Endothelial cell of umbilical vein (primary cell): ENCODE measurements around the gene ACSF3. TPM values are rescaled to one million over a fixed set of nuclear protein-coding genes. Genes with fewer than 3 reads are reported as not detected.

Experiments used
- BruUV-seq: library from RNA; stranded (reverse); fragments of 400-500 nt; replicated peaks from 2 replicates; lab custom pipeline; 2021; lab: Mats Ljungman, UMichigan
- CTCF ChIA-PET: fragments of 300-600, 350-600 bp; sonication (Branson Sonifier 250); formaldehyde crosslinking; loops from one replicate; lab custom pipeline; 2021; ENCODE audit warnings: antibody characterized with exemption, inconsistent platforms; lab: Charles Lee
- POLR2A ChIA-PET: fragments of 300-600, 350-600 bp; sonication (Branson Sonifier 250); formaldehyde crosslinking; loops from one replicate; lab custom pipeline; 2021; ENCODE audit warnings: antibody characterized with exemption, inconsistent platforms; lab: Charles Lee
- DNase-seq: peaks from one replicate; pipeline ENCODE4 v3.0.0-alpha.2; 2011; ENCODE audit warnings: low read depth, low spot score
- FAIRE-seq: peaks from 2 replicates; lab custom pipeline; 2011; peaks lifted over from hg19 to GRCh38; lab: Jason Lieb, UNC
- H2AFZ ChIP-seq: 2 replicates; pipeline ENCODE4 v1.6.0; 2012; ENCODE audit warnings: low read depth, low read length, control low read depth, inconsistent platforms
- H3K27ac ChIP-seq: 2 replicates; pipeline ENCODE4 v1.5.1; 2011; ENCODE audit warnings: low read depth, mild to moderate bottlenecking, control low read depth, low read length, moderate library complexity; ENCODE audit not compliant: insufficient read depth
- H3K27me3 ChIP-seq, 2 experiments: 2 replicates each; pipeline versions ENCODE4 v1.6.0 to v1.6.1; 2011; ENCODE audit warnings: low read length in 2 of 2, mixed read lengths in 1 of 2; ENCODE audit not compliant: control insufficient read depth in 2 of 2, insufficient read depth in 2 of 2
- H3K36me3 ChIP-seq, 2 experiments: 2 replicates in 1 of 2; 3 replicates in 1 of 2; pipeline ENCODE4 v1.5.1; 2011; ENCODE audit warnings: low read length in 2 of 2, mild to moderate bottlenecking in 1 of 2, moderate library complexity in 1 of 2; ENCODE audit not compliant: control insufficient read depth in 2 of 2, insufficient read depth in 2 of 2; ENCODE audit errors: extremely low read depth in 1 of 2
- H3K4me1 ChIP-seq: 3 replicates; pipeline ENCODE4 v1.5.1; 2011; ENCODE audit warnings: mild to moderate bottlenecking, low read length; ENCODE audit not compliant: control insufficient read depth, insufficient read depth; ENCODE audit errors: extremely low read depth
- H3K4me2 ChIP-seq: 2 replicates; pipeline ENCODE4 v1.6.1; 2011; ENCODE audit warnings: low read length, control low read depth, mixed read lengths; ENCODE audit not compliant: insufficient read depth
- H3K4me3 ChIP-seq, 3 experiments: fragments of 200-600 bp in 1 of 3; sonication (generic), shearing (Covaris generic) in 1 of 3; replicated peaks in 1 of 3; 2 replicates each; pipeline ENCODE4 v1.5.1; 2011 to 2016; ENCODE audit warnings: control low read depth in 3 of 3, low read length in 3 of 3, mild to moderate bottlenecking in 2 of 3, inconsistent platforms in 1 of 3, low read depth in 1 of 3, moderate library complexity in 1 of 3; ENCODE audit not compliant: insufficient read depth in 1 of 3
- H3K79me2 ChIP-seq: 2 replicates; pipeline ENCODE4 v1.6.0; 2012; ENCODE audit warnings: low read length, inconsistent platforms; ENCODE audit not compliant: control insufficient read depth, insufficient read depth
- H3K9ac ChIP-seq: replicated peaks from 2 replicates; pipeline ENCODE3; 2011; ENCODE audit warnings: low read length, control low read depth; ENCODE audit not compliant: insufficient read depth; ENCODE audit errors: extremely low read depth
- H3K9me1 ChIP-seq: replicated peaks from 3 replicates; pipeline ENCODE4 v1.6.0; 2011; ENCODE audit warnings: mild to moderate bottlenecking, low read length; ENCODE audit not compliant: control insufficient read depth, insufficient read depth; ENCODE audit errors: extremely low read depth
- H3K9me3 ChIP-seq: replicated peaks from 2 replicates; pipeline ENCODE4 v1.5.1; 2012; ENCODE audit warnings: low read length, inconsistent platforms; ENCODE audit not compliant: control insufficient read depth, insufficient read depth
- H4K20me1 ChIP-seq: replicated peaks from 2 replicates; pipeline ENCODE3; 2011; ENCODE audit warnings: mild to moderate bottlenecking, low read length; ENCODE audit not compliant: control insufficient read depth, insufficient read depth; ENCODE audit errors: extremely low read depth
- CTCF ChIP-seq, 2 donors: IDR thresholded peaks; 1 replicate in 1 of 2; 2 replicates in 1 of 2; pipeline ENCODE4 v1.5.1; 2011; ENCODE audit warnings: low read length in 2 of 2, mild to moderate bottlenecking in 2 of 2, moderate library complexity in 2 of 2, control low read depth in 1 of 2, inconsistent platforms in 1 of 2, low read depth in 1 of 2; ENCODE audit not compliant: insufficient read depth in 1 of 2; ENCODE audit errors: extremely low read depth in 1 of 2
- EZH2 ChIP-seq: IDR thresholded peaks from 2 replicates; pipeline ENCODE4 v1.6.1; 2012; ENCODE audit warnings: borderline replicate concordance, low read depth, mild to moderate bottlenecking, moderate library complexity, low read length, inconsistent platforms; ENCODE audit not compliant: severe bottlenecking
- FOS ChIP-seq: IDR thresholded peaks from 2 replicates; pipeline ENCODE4 v1.6.1; 2011; ENCODE audit warnings: mild to moderate bottlenecking, low read length, moderate library complexity, borderline replicate concordance; ENCODE audit not compliant: insufficient read depth
- GATA2 ChIP-seq: IDR thresholded peaks from 2 replicates; pipeline ENCODE4 v1.7.0; 2011; ENCODE audit warnings: low read depth, mild to moderate bottlenecking, moderate library complexity, mixed read lengths, low read length; ENCODE audit not compliant: insufficient read length, insufficient read depth
- JUN ChIP-seq: IDR thresholded peaks from 2 replicates; pipeline ENCODE4 v1.6.1; 2011; ENCODE audit warnings: borderline replicate concordance, low read depth; ENCODE audit not compliant: insufficient read length, insufficient read depth
- MAX ChIP-seq: IDR thresholded peaks from 2 replicates; pipeline ENCODE4 v1.6.1; 2011; ENCODE audit not compliant: insufficient read depth, insufficient read length
- MYC ChIP-seq: IDR thresholded peaks from one replicate; pipeline ENCODE4 v1.6.1; 2011; ENCODE audit warnings: mild to moderate bottlenecking, low read depth, low read length
- POLR2A ChIP-seq: IDR thresholded peaks from 2 replicates; pipeline ENCODE4 v1.6.1; 2012; ENCODE audit warnings: low read depth, mild to moderate bottlenecking, control low read depth, low read length
- POLR2AphosphoS5 ChIP-seq: IDR thresholded peaks from 2 replicates; pipeline ENCODE4 v1.6.1; 2012; ENCODE audit warnings: low read depth, mild to moderate bottlenecking, control low read depth, low read length, moderate library complexity; ENCODE audit not compliant: insufficient read depth
- dilution Hi-C: fragments of 300-500 bp; cut with MboI; formaldehyde crosslinking; loops from one replicate; pipeline ENCODE4 v1.15.0; 2019; ENCODE audit warnings: low sequenced_read_pairs; ENCODE audit not compliant: extremely low pct_ligation_motif_present
- intact Hi-C: fragments of 100-400 bp; cut with micrococcal nuclease; formaldehyde crosslinking; loops from one replicate; pipeline ENCODE4 v1.10.0; 2022
- polyA plus RNA-seq, 4 experiments: library from polyadenylated mRNA; depleted of rRNA in 3 of 4; stranded (reverse) in 3 of 4; unstranded in 1 of 4; fragments of >200 nt; gene quantifications; 2 replicates each; pipeline versions ENCODE4 v1.2.1 to v1.2.3, GENCODE V29; 2011 to 2012; ENCODE audit warnings: missing spikeins in 1 of 4
- total RNA-seq: library from RNA; stranded (reverse); gene quantifications from 2 replicates; pipeline ENCODE4 v1.2.3, GENCODE V29; 2021

ACSF3 gene
- total and polyA plus RNA-seq, 2 donors (not counting 3 experiments of a cell fraction or from before 2014, with no cell fraction given), result 18.6 to 33.2 TPM

GRCh38 chr16:89079434-89079980, 14.1 kb upstream of the ACSF3 start:
- H3K27me3 ChIP-seq, result no peaks in the 10 kb centered on the region
- H3K27ac ChIP-seq, result no peak overlapping the region
- H3K9me1 ChIP-seq, result no peaks in the 10 kb centered on the region
- no peak overlapping the region for H3K4me3 ChIP-seq
- POLR2A ChIA-PET, result no interaction called here
- DNase-seq, result no peak
- no peaks in the 10 kb centered on the region for H3K9me3 ChIP-seq
- no peak for TF ChIP-seq POLR2A
- TF ChIP-seq GATA2, result no peak
- no peak for TF ChIP-seq CTCF (IDR thresholded peaks at IDR 0.05; ENCODE audit: extremely low read depth in 1 of 2, insufficient read depth in 1 of 2, low read depth in 1 of 2, low read length in 2 of 2)
- no peak for TF ChIP-seq MYC
- TF ChIP-seq EZH2, result no peak
- TF ChIP-seq MAX, result no peak
- TF ChIP-seq POLR2AphosphoS5, result no peak
- no peak for TF ChIP-seq FOS
- TF ChIP-seq JUN, result no peak
- no peaks in the 10 kb centered on the region for H3K36me3 ChIP-seq
- CTCF ChIA-PET, result no interaction called here
- H3K4me1 ChIP-seq, result no peaks in the 10 kb centered on the region
- no peak overlapping the region for H3K4me2 ChIP-seq
- no peak for FAIRE-seq
- no TSS peak for BruUV-seq
- dilution Hi-C loops (no loop called here), intact Hi-C loops (no loop called here)
- no peak overlapping the region for H2AFZ ChIP-seq
- H4K20me1 ChIP-seq, result no peaks in the 10 kb centered on the region
- no peak overlapping the region for H3K9ac ChIP-seq
- no peaks in the 10 kb centered on the region for H3K79me2 ChIP-seq
